Subcutaneous abdominal adipose tissue (tissue), 5 donors: ENCODE results near the gene NCOA3.

Source experiments
- H3K27ac ChIP-seq: one replicate; pipeline ENCODE4 v1.7.0; 2013; ENCODE audit warnings: low read depth, mild to moderate bottlenecking, inconsistent platforms, low read length, moderate library complexity
- H3K27me3 ChIP-seq, 5 donors: one replicate each; pipeline ENCODE4 v1.7.0; 2013; ENCODE audit warnings: low read length in 5 of 5, inconsistent platforms in 1 of 5; ENCODE audit not compliant: control insufficient read depth in 5 of 5, insufficient read depth in 4 of 5
- H3K36me3 ChIP-seq, 5 donors: one replicate each; pipeline ENCODE4 v1.7.0; 2013; ENCODE audit warnings: low read length in 5 of 5; ENCODE audit not compliant: control insufficient read depth in 5 of 5, insufficient read depth in 5 of 5
- H3K4me1 ChIP-seq, 5 donors: one replicate each; pipeline ENCODE4 v1.7.0; 2013; ENCODE audit warnings: low read length in 5 of 5, mild to moderate bottlenecking in 3 of 5, moderate library complexity in 1 of 5; ENCODE audit not compliant: control insufficient read depth in 5 of 5, insufficient read depth in 5 of 5
- H3K4me3 ChIP-seq, 5 donors: one replicate each; pipeline ENCODE4 v1.7.0; 2013; ENCODE audit warnings: low read length in 5 of 5, low read depth in 1 of 5
- H3K9ac ChIP-seq, 5 donors: one replicate each; pipeline ENCODE4 v1.7.0; 2013; ENCODE audit warnings: low read length in 5 of 5, mild to moderate bottlenecking in 4 of 5, moderate library complexity in 3 of 5
- H3K9me3 ChIP-seq, 5 donors: one replicate each; pipeline ENCODE4 v1.7.0; 2013; ENCODE audit warnings: low read length in 5 of 5; ENCODE audit not compliant: control insufficient read depth in 5 of 5
- donor health status: healthy.
- donor health status: healthy.
- donor health status: healthy.
- donor health status: healthy.
- donor health status: healthy.

Gene NCOA3

DNA sequence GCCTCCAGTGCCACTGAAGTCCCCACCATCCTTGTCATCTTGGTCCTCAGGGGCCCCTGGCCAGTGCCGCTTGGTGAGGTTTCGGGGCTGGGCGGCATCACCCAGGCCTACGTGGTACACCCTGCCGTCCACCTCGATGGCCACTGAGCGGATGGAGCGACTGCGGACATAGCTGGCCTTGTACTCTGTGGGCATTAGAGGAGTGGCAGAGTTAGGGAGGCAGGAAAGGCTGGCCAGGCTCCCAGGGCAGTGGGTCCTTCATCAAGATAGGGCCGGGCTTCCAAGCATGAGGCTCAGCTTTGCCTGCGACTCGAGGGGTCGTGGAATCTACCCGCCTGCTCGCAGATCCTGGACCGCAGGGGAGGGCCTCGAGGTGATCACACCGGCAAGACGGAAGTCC is 164.6 kb downstream of the NCOA3 start:
- Histone ChIP-seq H3K27me3 (no peaks in the 10 kb centered on the region), H3K27ac (no peak overlapping the region), H3K4me3 (no peak overlapping the region), H3K4me1 (peaks cover 0 to 12% (median 6%) of the 10 kb centered on the region in 5 donors), H3K36me3 (peaks cover 0 to 35% (median 17%) of the 10 kb centered on the region in 5 donors), H3K9me3 (no peaks in the 10 kb centered on the region), H3K9ac (no peak overlapping the region)

DNA sequence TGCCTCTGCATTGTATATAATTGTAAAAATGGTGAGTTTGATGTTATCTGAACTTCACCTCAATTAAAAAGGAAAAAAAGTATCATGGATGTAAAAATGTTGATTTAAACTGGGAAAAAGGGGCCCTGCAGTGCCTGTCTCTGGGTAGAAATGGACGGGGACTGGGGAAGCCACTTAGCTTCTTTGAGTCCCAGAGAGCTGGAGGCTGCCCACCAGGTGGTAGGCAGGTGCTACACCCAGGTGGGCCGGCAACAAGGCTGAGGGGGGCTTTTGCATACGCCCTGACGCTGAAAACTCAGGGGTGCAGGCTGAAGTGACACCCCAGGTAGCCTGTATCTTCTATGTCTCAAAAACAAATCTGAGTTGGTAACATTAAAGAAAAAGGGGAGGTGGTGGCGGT is 165.4 kb downstream of the NCOA3 start:
- Histone ChIP-seq H3K36me3 (peaks cover 0 to 30% (median 11%) of the 10 kb centered on the region in 5 donors), H3K4me3 (no peak overlapping the region), H3K9ac (no peak overlapping the region)

DNA sequence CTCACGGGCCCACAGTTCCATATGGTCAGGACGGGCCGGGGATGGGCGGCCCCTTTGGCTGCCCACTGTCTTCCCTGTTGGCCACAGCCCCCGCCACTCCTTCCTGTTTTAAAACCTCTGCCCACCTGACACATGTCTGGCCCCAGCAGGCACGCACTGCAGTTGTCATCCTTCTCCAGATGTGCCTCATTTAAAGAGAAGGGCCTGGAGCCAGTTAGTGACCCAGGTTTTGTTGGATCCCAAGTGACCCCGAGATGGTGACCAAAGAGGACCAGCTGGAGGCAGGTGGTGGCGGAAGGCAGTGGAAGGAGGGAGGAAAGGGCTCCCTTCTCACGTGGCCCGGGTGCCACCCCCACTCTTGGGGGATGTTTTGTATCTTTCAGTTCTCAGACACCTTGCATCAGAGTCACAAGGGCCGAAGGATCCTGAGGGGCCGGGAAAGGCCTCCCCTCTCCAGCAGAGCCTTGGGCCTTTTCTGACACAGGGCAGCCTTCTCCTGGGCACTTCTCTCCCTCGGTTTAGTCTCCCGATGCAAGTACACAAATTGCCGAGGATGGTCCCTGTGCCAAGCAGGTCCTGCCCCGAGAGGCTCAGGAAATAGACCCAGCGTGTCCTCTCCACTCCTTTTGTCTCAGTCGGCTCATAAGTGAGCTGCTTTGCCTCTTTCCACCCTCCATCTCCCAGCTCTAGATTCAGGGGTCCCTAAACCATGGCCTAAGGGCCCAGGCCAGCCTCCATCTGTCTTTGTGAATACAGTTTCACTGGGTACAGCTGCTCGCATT is 166.0 kb downstream of the NCOA3 start:
- Histone ChIP-seq H3K9ac (no peak overlapping the region), H3K36me3 (peaks cover 0 to 27% (median 6%) of the 10 kb centered on the region in 5 donors), H3K27me3 (peaks cover 0 to 1% (median 0%) of the 10 kb centered on the region in 5 donors), H3K4me1 (peaks cover 0 to 10% (median 6%) of the 10 kb centered on the region in 5 donors), H3K9me3 (no peaks in the 10 kb centered on the region), H3K4me3 (no peak overlapping the region), H3K27ac (no peak overlapping the region)

More for the DNA sequence above, 165.4 kb downstream of the NCOA3 start:
- no peak overlapping the region for H3K27ac ChIP-seq
- H3K9me3 ChIP-seq, result no peaks in the 10 kb centered on the region
- H3K27me3 ChIP-seq, result no peaks in the 10 kb centered on the region
- peaks cover 0 to 10% (median 6%) of the 10 kb centered on the region in 5 donors for H3K4me1 ChIP-seq

DNA sequence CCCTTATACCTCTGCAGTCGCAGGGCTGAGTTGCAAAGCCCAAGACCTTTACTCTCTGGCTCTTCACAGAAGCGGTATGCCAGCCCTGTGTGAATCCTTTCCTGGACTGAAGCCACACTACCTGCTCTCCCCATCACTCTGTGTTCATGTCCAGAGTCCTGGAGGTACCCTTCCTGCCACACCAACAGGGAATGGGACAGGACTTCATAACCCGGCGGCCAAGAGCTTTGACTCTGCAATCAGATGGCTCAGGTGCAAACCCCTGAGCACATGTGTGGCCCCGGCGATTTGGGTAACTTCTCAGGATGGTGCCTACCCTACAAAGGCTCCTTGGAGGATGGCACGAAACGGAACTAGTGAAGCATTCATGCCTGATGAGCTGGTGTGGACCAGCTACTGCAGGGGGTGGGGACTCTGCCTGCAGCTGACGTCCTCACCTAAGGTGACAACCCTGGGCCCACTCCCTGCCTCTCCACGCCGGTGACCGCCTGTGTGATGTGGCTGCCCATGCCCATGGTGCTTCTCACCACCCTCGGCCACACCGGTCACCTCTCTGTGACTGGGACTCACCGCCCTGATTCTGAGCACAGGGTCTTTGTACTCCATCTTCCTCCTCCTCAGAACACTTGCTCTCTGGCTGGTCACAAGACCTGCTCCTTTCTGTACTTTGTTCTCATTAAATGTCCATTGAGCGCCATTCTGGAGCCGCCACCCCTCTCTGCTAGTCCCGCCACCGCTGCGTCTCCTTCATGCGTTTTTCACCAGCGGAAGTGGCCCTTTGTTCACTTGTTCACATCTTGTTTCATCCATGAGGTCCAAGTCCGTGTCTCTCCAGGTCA is 166.8 kb downstream of the NCOA3 start:
- H3K4me3 ChIP-seq, result no peak overlapping the region
- peaks cover 0 to 23% (median 7%) of the 10 kb centered on the region in 5 donors for H3K36me3 ChIP-seq
- H3K9me3 ChIP-seq, result no peaks in the 10 kb centered on the region
- H3K9ac ChIP-seq, result no peak overlapping the region
- peaks cover 0 to 4% (median 0%) of the 10 kb centered on the region in 5 donors for H3K27me3 ChIP-seq
- no peak overlapping the region for H3K27ac ChIP-seq
- peaks cover 0 to 9% (median 6%) of the 10 kb centered on the region in 5 donors for H3K4me1 ChIP-seq

DNA sequence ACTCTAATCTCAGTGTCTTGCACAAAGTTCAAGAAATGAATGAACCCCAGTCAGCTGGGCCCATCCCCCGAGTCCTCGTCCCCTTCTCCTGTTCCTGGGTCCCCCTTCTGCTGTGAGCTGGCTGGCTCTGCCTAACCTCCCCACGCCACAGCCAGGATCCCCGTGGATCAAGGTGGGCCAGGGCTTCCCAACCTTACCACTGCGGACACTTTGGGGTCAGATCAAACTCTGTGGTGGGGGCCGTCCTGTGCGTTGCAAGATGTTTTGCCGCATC is 167.4 kb downstream of the NCOA3 start:
- Histone ChIP-seq H3K27me3 (peaks cover 0 to 4% (median 0%) of the 10 kb centered on the region in 5 donors), H3K4me3 (no peak overlapping the region), H3K4me1 (peaks cover 0 to 4% (median 2%) of the 10 kb centered on the region in 5 donors), H3K9me3 (no peaks in the 10 kb centered on the region), H3K9ac (no peak overlapping the region), H3K36me3 (peaks cover 0 to 27% (median 7%) of the 10 kb centered on the region in 5 donors), H3K27ac (no peak overlapping the region)

DNA sequence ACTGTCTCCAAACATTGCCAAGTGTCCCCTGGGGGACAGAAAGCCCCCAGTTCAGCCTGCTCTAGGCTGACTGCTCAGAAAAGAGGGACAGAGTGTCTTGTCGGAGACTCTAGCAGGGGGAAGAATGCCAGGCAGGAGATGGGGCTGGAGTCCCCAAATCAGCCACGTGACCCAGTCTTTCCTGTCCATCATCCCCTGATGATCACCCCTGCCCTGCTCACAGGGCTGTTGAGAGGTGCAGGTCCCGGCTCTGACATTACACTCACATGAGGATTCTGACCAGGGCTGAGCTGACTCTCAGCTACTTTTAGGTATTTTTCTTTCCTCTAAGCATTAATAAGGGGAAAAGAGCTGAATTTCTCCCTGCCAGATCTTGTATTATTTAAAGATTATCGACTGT is 167.8 kb downstream of the NCOA3 start:
- Histone ChIP-seq H3K27me3 (peaks cover 0 to 4% (median 0%) of the 10 kb centered on the region in 5 donors), H3K9ac (no peak overlapping the region), H3K4me3 (no peak overlapping the region), H3K4me1 (peaks cover 0 to 3% (median 0%) of the 10 kb centered on the region in 5 donors), H3K27ac (no peak overlapping the region), H3K36me3 (peaks cover 0 to 31% (median 7%) of the 10 kb centered on the region in 5 donors), H3K9me3 (no peaks in the 10 kb centered on the region)

DNA sequence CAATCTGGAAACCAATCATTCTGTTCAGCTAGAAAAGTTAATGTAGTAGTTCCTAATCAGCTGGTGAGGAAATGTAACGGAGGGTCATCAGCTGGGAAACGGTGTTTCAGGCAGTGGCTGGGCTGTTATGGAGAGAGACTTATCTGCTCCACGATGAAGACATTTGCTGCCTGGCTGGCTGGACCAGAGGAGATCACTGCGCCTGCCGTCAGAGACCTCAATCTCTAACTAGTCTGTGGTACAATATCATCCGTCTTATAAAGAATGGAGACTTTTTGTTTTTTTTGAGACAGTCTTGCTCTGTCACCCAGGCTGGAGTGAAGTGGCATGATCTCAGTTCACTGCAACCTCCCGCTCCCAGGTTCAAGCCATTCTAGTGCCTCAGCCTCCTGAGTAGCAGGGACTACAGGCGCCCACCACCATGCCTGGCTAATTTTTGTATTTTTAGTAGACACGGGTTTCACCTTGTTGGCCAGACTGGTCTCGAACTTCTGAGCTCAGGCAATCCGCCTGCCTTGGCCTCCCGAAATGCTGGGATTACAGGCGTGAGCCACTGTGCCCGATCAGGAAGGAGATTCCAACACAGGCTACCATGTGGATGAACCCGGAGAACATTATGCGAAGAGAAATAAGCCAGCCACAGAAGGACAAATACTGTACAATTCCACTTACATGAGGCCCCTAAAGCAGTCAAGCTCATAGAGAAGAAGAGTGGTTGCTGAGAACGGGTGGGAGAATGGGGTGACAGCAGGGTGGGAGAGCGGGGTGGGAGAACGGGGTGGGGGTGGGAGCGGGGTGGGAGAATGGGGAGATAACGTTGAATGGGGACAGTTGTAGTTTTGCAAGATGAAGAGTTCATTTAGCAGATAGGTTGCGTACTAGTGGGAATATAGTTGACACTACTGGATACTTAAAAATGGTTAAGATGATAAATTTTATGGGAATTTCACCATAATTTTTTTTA is 168.5 kb downstream of the NCOA3 start:
- H3K9me3 ChIP-seq, result no peaks in the 10 kb centered on the region
- no peak overlapping the region for H3K27ac ChIP-seq
- no peak overlapping the region for H3K4me3 ChIP-seq
- H3K4me1 ChIP-seq, result peaks cover 0 to 3% (median 0%) of the 10 kb centered on the region in 5 donors
- peaks cover 0 to 4% (median 0%) of the 10 kb centered on the region in 5 donors for H3K27me3 ChIP-seq
- H3K9ac ChIP-seq, result no peak overlapping the region
- peaks cover 0 to 31% (median 7%) of the 10 kb centered on the region in 5 donors for H3K36me3 ChIP-seq

DNA sequence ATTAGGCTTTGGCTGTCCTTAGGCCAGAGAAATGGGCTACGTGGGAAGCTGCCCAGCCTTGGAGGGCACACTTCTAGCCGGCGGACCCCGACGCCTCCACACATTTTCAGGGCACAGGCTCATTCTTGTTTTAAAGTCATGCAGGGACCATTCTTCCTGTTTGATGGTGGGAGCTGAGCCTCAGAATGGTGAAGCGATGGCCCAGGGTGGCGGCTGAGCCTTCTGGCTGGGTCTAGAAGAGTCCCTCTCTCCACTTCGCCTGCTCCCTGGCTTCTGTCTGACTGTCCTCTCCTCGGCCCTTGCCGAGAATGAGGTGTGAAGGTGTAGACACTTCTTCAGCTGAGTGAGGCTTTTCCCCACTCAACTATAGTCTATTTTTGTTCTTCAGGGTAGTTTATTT is 169.2 kb downstream of the NCOA3 start:
- H3K4me1 ChIP-seq, result peaks cover 0 to 3% (median 0%) of the 10 kb centered on the region in 5 donors
- peaks cover 0 to 4% (median 0%) of the 10 kb centered on the region in 5 donors for H3K27me3 ChIP-seq
- no peak overlapping the region for H3K4me3 ChIP-seq
- H3K9ac ChIP-seq, result no peak overlapping the region
- H3K36me3 ChIP-seq, result peaks cover 0 to 24% (median 7%) of the 10 kb centered on the region in 5 donors
- H3K9me3 ChIP-seq, result no peaks in the 10 kb centered on the region
- no peak overlapping the region for H3K27ac ChIP-seq

DNA sequence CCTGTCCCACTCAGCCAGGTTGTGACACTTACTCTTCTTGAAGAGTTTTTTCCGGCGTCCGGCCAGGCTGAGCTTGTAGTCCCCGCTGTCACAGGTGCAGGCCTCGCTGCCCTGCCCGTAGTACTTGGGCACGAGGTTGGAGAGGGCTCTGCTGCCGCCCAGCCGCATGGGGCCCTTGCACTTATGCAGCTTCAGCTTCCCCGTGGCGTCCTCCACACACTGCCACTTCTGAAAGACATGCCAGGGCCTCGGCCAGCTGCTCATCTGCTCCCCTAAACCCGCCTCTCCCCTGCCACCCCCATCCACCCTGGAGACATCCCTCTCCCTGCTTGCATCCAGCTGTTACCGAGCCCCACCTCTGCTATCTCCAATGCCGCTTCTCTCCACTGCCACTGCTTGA is 170.5 kb downstream of the NCOA3 start:
- H3K27ac ChIP-seq, result no peak overlapping the region
- no peak overlapping the region for H3K4me3 ChIP-seq
- peaks cover 0 to 24% (median 10%) of the 10 kb centered on the region in 5 donors for H3K36me3 ChIP-seq
- no peaks in the 10 kb centered on the region for H3K9me3 ChIP-seq
- H3K4me1 ChIP-seq, result peaks cover 0 to 3% (median 0%) of the 10 kb centered on the region in 5 donors
- H3K9ac ChIP-seq, result no peak overlapping the region
- peaks cover 0 to 4% (median 0%) of the 10 kb centered on the region in 5 donors for H3K27me3 ChIP-seq
